HG02885 (cell line): ENCODE results near the gene CDH16.
"Not testable (repeated sequence)": the region's sequence is repeated elsewhere in the genome, so short reads cannot be mapped to it uniquely, and the experiment has no call there.

Source experiments
- ATAC-seq: cut with Tn5 transposase; IDR thresholded peaks from one replicate; pipeline ENCODE4 v1.9.1; 2021; ENCODE audit warnings: mild to moderate bottlenecking; ENCODE audit not compliant: unreplicated experiment, poor library complexity

Gene CDH16

DNA sequence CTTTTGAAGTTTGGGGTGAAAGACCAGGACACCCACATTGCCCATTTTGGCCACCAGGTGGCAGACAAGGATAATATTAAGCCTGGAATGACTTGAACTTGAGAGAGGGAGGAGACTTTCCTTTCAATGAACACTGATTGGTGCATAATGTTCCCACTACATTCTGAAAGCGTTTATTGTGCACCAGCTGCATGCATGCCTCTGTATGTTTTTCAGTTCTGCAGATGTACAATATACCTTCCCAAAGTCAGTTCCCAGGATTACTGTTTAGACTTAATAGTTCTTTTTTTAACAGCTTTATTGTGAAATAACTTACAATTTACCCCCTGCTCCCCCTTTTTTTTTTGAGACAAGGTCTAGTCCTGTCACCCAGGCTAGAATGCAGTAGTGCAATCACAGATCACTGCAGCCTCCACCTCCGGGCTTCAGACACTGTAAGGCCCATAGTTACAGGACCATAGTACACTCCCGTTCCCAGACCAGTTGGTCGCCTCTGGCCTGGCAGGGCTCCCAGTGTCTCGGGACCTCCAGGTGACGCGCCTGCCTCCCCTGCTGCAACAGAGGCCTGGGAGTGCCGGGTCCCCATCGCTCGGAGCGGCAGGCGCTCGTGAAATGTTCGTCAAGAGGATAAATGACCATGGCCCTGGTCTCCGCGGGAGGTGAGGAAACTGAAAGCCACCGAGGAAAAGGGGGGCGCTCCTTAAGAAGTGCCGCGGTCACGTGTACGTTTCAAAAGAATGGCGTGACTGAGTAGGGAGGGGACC lies 28.8 kb upstream of the CDH16 start:
- peak; percentile 70 for ATAC-seq

DNA sequence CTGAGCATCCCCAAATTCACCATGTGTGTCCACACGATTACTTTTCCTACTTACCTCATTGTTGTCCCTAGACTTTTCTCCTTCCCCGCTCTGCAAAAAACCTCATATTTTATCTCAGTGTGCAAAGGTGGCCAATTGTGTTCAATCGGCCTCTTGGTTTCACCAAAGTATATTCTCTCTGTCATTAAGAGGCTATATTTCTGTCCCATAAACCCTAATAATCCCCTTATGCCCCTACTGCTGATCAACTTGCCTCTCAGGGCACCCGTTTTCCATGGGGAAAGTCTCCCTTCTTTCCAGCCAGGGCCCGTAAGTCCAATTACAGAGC lies 28.3 kb upstream of the CDH16 start:
- no peak for ATAC-seq

DNA sequence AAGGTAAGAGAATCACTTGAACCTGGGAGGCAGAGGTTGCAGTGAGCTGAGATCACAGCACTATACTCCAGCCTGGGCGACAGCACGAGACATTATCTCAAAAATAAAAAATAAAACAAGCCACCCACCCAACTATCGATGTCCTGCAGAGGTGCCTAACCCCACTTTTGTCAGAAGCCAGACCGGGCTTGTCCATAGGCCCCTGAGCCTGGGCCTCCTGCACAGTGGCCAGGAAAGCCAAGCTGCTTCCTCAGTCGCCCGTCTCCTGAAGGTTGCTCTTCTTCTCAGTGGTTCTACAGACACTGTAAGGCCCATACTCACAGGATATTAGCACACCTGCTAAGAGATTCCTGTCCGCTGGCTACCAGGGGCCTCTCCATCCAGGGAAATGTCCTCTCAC lies 27.9 kb upstream of the CDH16 start:
- ATAC-seq = no peak

DNA sequence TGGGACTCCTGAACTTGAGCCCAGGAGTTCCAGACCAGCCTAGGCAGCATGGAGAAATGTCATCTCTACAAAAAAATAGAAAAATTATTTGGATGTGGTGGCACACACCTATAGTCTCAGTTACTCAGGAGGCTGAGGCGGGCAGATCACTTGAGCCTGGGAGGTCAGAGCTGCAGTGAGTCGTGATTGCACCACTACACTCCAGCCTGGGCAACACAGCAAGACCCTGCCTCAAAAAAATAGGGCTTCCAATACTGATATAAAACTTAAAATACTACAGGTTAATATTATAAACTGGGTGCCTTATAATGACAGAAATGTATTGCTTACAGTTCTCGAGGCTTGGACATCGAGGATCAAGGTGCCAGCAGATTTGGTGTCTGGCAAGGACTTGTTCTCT lies 27.3 kb upstream of the CDH16 start:
- ATAC-seq = no peak

DNA sequence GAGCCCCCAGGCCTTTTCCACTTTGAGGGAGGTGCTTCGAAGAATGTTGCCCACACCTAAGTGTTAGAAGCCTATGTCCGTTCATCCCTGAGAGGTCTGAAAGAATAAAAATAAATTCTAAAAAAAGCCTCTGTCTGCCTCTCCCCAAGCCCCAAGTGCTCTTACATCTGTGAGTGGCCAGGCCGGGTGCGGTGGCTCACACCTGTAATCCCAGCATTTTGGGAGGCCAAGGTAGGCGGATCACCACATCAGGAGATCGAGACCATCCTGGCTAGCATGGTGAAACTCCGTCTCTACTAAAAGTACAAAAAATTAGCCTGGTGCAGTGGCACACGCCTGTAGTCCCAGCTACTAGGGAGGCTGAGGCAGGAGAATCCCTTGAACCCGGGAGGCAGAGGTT lies 26.3 kb upstream of the CDH16 start:
- ATAC-seq = not testable (repeated sequence)

DNA sequence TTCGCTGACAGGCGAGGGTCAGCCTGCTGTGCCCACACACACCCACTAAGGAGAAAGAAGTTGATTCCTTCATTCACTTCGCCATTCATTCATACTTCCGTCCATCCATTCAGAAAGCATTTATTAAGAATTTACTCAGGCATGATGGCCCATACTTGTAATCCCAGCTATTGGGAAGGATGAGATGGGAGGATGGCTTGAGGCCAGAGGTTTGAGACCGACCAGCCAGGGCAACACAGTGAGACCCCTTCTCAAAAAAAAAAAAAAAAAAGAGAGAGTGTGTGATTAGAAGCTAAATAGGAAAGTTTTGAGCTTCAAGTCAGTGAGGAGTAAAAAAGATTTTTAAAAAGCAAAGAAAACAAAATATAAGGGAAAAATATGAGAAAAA lies 25.4 kb upstream of the CDH16 start:
- no peak for ATAC-seq

DNA sequence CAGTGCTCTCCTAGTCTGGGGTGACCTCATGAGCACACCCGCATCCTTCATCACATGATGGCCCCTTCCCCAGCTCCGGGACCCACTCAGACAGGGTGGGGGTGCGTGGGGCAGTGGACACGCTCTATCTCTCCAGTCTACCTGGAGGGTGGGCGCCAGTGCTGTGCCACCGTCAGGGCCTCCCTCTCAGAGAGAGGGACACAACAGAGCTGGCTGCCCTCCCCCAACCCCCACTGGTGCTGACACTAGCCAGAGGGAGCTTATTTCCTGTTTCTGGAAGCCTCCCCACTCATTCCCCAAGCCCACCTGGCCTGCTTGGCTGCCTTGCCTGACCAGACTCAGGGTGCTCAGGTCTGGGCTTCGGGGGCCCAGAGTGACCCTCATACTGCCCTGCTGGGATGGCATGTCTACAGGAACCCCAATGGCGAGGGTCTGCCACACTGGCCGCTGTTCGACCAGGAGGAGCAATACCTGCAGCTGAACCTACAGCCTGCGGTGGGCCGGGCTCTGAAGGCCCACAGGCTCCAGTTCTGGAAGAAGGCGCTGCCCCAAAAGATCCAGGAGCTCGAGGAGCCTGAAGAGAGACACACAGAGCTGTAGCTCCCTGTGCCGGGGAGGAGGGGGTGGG lies 24.9 kb upstream of the CDH16 start:
- ATAC-seq = no peak

DNA sequence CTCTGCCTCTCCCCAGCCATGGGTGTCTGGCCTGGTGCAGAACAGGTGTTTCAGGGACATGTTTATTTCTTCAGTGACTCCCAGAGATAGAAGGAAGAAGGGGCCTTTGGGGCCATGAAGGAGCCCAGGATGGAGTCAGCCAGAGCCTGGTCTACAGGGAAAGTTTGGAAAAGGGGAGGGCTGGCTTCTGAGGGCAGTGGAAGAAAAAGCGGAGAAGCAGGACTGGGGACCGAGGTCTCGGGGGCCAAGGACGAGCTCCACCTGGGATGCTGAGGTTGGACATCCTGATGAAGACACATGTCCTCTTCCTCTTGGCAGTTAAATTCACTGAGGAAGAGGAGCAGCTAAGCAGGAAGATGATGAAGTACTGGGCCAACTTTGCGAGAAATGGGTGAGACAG lies 24.3 kb upstream of the CDH16 start:
- ATAC-seq = no peak

DNA sequence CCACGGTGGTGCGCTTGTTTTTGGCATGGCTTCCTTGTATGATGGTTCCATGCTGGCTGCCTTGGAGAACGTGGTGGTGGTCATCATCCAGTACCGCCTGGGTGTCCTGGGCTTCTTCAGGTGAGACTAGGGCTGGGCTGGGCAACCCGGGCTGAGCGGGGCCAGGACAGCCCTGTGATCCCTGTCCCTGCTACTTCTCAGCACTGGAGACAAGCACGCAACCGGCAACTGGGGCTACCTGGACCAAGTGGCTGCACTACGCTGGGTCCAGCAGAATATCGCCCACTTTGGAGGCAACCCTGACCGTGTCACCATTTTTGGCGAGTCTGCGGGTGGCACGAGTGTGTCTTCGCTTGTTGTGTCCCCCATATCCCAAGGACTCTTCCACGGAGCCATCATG lies 21.6 kb upstream of the CDH16 start:
- no peak for ATAC-seq

DNA sequence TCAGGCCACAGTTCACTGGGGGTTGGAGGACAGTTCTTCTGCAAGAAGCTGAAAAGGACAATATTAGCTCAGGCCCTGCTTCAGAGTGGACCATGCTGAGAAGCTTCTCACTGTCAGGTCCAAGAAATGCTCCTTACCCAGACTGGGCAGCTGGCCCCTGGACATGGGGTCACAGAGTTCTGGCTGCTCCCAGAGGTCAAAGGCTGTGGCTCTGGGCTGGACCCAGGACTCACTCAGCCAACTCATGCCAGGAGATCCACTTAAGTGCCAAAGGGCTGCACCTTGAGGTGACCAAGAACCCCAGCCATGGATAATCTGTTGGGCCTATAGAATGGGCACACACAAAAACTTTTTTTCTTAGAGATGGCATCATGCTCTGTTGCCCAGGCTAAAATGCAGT lies 20.7 kb upstream of the CDH16 start:
- ATAC-seq = no peak

DNA sequence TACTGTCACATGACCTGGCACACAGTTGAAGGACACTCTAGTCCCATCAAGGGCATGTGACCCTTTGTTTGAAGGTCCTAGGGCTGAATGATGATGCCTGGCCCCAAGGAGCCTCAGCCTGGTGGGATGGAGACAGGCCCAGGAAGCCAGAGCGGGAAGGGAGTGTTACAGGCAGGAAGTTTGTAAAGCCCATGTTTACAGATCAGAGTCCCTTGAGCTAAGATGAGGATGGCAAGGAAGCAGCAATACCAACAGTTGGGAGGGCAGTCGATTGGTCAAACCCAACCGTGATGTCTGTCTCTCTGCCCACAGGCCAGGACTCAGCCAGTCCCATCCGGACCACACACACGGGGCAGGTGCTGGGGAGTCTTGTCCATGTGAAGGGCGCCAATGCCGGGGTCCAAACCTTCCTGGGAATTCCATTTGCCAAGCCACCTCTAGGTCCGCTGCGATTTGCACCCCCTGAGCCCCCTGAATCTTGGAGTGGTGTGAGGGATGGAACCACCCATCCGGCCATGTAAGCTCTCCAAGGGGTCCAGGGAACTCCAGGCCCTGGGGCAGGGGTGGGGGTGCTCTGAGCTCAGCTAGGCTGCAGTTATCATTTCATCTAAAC lies 19.1 kb upstream of the CDH16 start:
- ATAC-seq = no peak

DNA sequence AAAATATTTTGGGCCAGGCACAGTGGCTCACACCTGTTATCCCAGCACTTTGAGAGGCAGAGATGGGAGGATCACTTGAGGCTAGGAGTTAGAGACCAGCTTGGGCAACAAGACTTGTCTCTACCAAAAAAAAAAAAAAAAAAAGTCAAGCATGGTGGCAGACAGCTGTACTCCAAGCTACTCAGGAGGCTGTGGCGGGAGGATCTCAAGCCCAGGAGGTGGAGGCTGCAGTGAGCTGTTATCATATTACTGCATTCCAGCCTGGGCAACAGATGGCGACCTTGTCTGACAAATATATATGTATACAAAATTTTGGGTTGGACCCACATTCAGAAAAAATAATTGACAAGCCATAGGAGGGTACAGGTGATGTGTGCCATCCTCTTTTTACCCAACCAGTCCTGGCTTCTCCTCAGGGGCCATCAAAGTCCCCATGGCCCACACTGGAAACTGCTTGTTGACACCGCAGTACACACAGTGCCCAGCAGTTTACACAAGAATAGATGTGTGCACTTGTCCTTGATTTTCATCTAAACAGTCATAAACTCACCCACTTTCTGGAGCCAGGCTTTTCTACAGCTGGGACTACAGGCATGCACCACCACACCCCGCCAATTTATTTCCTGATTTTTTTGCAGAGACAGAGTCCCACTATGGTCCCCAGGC lies 18.3 kb upstream of the CDH16 start:
- no peak for ATAC-seq

DNA sequence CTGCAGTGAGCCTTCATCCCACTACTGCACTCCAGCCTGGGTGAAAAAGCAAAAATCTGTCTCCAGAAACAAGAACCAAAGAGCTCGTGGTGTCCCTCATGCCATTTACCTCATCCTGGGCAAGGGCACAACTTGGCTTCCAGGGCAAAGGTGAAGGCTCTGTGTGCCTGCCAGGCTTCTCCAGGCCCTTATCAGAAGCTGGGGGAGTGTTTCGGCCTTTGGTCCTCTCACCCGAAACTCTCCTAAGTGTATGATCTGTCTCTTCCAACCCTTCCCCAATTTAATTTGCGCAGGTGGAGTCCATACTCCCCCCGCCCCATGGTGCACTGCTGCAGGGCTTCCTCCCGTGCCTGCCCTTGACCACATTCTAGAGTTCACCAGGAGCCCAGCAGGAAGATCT lies 17.8 kb upstream of the CDH16 start:
- ATAC-seq = no peak

DNA sequence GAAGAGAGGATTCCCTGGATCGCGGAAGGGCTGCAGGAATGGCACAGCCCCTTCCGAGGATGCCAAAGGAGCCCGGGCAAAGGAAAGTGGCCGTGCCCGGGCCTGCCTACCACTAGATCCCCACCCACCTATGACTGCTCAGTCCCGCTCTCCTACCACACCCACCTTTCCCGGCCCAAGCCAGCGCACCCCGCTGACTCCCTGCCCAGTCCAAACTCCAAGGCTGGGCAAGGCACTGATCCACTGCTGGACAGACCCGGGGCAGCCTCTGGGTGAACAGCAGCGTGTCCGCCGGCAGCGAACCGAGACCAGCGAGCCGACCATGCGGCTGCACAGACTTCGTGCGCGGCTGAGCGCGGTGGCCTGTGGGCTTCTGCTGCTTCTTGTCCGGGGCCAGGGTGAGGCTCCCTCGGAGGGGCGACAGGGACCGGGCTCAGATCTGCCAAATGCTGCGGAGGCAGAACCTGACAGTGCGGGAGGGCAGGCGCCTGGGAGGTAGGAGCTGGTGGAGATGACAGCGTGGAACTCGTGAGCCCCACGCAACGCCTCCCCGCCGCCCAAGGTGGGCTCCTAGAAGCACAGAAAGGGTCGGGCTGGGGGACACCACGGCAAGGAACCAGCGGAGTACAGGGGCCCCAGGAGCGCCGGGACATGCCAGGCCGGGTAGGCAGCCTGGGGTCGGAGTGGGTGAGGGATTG lies 16.8 kb upstream of the CDH16 start, which contains the start of gene CES2:
Gene CES2, plus strand, starts transcription at position 203 of the 698 bp plus-strand sequence. Its CDS starts 120 bp downstream, at position 323.
- no peak for ATAC-seq

DNA sequence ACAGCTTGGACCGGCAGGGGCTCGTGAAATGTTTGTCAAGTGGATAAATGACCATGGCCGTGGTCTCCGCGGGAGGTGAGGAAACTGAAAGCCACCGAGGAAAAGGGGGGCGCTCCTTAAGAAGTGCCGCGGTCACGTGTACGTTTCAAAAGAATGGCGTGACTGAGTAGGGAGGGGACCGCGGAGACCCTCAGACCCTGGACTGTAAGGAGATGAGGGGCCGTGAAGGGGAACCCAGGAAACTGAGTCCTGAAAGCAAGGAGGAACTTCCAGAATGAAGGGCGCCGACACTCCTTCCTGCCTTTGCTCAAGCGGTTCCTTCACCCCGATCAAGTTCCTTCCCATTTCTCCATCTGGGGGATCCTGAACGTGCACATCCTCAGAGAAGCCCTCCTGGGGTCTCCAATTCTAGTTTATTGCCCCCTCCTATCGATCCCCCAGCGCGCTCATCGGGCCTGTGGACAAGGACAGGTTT lies 16.2 kb upstream of the CDH16 start:
- not testable (repeated sequence) for ATAC-seq

DNA sequence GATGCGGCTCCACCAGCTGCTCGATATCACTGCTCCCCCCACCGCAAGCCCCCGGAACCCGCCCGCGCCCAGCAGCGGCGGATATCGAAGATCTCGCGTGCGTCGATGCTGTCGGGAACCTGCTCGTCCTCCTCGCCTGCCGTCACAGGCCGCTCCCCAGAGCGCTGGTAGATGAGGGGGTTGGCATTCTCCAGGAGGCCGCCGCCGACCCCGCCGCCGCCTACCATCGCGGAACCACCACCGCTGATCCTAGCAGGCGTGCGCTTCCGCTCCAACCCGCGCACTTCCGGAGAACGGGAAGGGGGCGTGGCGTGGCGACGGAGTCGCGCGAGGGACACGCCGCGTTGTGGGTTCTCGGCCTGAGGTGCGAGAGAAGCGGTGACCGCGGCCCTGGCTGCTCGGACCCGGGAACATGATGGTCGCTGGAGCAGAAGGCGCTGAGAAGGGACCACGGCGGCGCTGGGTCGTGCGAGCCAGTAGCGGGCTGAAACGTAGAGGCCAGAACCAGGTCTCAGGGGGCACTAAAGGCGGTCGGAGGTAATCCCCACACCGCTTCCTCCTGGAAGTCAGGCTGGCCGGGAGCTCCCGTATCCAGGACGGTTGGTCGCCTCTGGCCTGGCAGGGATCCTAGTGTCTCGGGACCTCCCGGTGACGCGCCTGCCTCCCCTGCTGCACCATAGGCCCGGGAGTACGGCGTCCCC lies 15.6 kb upstream of the CDH16 start, which contains the start of gene CIAO2B:
Gene CIAO2B, minus strand, starts transcription at position 265 of the 701 bp plus-strand sequence. Its CDS starts 38 bp downstream, at position 227.
- ATAC-seq = peak; percentile 81

DNA sequence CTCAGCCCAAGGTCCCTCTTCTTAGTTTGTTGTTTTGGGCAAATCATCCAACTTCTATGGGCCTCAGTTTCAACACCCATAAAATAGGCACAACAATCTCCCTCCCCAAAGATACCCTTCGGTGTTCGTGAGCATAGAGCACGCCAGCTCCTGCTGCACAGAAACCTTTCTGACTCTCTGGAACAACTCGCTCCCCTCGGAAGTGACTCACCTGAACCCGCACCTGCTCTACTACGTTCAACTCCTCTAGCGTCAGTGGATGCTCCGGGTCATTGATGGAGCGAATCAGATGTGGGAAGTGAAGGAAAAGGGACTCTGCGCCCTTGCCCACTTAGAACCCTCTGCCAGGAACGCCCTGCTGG lies 15.1 kb upstream of the CDH16 start:
- ATAC-seq = peak; percentile 2

DNA sequence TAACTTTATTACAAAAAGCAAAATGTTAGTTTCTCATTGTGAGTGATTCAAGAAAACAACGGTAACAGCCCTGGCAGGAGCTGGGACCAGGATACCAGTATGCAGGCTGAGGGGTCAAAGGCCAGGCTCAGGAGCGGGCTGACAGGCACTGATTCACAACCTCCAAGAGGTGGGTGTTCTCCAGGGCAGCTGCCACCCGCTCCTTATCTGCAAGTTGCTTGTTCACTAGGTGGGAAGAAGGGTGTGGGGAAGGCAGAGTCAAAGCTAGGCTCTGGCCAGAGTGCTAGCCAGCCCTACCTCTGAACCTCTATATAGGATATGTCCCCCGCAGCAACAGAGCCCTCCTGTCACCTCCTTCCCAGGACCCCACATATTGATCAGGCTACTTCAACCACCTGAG lies 13.4 kb upstream of the CDH16 start:
- no peak for ATAC-seq

DNA sequence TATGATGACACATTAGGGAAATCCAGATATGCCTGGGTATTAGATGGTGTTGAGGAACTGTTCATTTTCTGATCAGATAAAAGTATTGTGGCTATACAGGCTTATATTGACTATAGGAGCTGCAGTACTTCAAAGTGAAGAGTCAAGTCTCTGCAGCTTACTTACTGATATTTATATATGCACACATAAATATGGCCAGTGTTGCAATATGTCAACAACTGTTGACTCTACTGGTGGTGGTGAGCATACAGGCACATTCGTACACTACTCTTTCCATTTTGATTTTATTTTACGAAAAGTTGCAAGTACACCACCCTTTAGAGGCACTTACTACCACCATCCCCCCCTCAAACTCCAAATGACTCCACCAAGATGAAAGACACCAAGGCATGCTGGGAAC lies 13.0 kb upstream of the CDH16 start:
- ATAC-seq = no peak

DNA sequence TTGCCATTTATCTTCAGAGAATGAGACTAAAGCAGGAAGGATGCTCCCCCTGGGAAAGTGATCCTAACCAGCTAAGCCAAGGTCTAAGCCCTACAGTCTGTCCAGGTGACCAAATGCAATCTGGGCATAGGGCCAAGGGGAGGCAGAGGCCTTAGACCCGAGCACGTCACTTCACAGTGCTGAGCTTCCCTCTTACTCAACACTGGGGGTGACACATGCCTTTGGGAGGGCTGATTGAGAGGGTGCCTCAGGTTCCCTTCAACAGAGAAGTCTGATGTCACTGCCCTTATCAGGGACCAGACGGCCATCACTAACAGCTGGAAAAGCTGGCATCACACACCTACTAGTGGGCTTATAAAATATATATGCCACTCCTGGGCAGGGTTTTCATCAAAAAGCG lies 11.5 kb upstream of the CDH16 start:
- no peak for ATAC-seq
